HT1080 (cell line): ENCODE results near the gene PLOD3. TPM values are rescaled to one million over a fixed set of nuclear protein-coding genes. Genes with fewer than 3 reads are reported as not detected.
"Not testable (repeated sequence)": the region's sequence is repeated elsewhere in the genome, so short reads cannot be mapped to it uniquely, and the experiment has no call there.

ENCODE experiments used
- DNase-seq: peaks from one replicate; pipeline ENCODE4 v3.0.0-alpha.2; 2015; ENCODE audit warnings: low read depth
- total RNA-seq: library from RNA; depleted of rRNA; stranded (reverse); fragments of >200 nt; shearing (Covaris generic); gene quantifications from 2 replicates; pipeline ENCODE4 v1.2.3, GENCODE V29; 2014

Gene PLOD3
- total RNA-seq, 1 experiment from 2014 or later = 102 TPM

DNA sequence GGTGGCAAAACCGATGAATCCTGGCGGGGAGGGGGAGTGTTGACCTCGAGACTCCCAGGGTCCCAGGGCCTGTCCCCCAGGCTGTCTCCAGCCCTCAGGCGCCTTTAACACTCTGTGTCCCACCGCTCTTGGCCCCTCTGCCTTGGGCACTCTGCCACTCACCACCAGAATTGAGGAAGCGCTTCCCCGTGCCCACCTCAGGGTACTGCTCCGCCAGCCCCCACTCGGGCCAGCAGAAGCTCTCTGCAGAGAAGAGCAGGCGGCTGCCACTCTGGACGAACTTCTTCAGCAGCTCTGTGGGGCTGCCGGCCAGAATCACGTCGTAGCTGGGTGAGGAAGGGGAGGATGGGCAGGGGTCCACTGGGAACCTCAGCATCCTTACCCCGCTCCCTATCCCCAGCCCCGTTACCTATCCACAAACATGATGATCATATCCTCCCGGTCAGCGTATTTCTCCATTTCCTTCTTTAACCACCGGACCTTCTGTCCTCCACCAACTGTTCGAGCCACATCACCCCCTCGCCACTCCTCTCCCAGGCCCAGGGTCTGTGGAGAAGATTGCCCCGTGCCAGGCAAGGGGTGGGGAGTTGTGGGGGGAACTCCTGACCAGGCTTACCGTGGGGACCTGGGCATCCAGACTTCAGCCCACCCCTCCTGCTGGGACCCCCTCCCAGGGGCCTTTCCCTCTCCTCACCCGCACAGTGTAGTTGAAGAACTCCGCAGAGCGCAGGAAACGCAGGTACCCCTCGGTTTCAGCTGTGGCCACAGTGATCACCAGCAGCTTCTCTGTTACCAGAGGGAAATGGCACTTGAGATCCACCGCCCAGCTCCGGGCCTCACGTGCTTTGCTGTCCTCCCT is 1.2 kb downstream of the PLOD3 start:
- DNase-seq = no peak

DNA sequence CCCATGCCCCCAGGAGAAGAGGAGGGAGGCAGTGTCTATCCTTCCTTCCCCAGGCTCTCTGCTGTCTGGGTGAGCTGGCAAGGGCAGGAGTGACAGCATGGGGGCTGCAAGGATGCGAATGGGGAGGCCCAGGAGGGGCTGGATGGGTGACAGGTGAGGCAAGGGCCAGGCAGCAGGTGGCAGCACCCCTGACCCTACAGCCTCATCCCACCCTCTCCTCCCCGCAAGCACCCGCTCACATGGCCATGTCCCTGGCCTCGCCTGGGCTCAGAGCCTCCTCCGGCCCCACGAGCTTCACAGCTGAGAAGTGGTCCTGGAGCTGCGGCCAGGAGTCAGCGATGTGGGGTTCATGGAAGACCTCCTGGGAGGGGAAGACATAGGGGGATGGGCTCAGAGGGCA is 5.4 kb downstream of the PLOD3 start:
- DNase-seq = no peak

DNA sequence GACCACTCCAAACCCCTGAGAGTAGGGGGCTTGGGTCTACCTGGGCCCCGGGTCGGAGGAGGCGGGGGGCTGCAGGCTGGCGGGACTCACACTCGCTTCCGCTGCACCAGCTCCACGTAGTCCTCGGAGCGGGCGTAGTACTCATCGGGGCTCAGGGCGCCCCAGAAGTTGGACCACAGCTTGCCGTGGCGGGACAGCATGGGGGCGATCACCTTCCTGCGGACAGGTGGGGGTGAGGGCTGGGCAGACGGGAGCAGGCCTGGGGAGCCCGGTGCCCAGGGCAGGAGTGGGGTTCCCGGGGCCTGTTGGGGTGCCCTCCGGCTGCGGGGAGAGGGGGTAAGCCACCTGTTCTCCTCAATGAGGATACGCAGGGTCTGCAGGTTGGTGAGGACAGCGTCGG is 5.9 kb downstream of the PLOD3 start:
- DNase-seq = no peak

DNA sequence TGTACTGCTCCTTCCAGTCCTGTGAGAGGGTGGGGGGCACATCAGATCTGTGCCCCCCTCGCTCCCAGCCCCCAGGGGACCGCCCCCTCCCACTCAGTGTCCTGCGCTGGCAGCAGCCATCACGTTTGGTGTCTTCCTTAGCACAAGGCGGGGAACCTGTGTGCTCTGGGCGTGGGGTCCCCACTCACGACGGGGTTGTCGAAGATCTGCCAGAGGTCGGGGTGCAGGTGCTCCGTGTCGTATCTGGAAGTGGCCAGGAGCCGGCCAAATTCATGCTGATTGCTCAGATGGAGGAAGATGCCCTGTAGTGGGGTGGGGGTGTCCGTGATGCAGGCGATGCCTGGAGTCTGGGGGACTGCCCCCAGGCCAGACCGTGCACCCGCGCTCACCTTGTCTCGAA is 7.2 kb downstream of the PLOD3 start:
- DNase-seq = no peak

DNA sequence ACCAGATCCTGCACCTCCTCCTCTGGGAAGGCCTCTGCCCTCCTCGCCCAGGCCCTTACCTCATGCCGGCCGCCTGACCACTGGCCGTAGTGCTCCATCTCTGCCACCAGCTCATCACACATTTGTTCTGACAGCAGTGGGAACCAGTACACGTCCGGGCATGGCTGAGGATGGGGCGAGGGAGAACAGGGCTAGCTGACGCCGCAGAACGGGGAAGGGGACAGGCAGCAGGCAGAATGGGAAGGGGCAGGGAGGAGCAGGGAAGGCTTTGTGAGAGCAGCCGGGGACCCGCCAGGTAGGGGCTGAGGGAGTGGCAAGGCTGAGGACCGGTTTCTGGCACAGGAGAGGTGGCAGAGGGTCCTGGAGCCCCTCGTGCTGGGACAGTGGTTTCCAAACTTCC is 8.6 kb downstream of the PLOD3 start:
- no peak for DNase-seq

DNA sequence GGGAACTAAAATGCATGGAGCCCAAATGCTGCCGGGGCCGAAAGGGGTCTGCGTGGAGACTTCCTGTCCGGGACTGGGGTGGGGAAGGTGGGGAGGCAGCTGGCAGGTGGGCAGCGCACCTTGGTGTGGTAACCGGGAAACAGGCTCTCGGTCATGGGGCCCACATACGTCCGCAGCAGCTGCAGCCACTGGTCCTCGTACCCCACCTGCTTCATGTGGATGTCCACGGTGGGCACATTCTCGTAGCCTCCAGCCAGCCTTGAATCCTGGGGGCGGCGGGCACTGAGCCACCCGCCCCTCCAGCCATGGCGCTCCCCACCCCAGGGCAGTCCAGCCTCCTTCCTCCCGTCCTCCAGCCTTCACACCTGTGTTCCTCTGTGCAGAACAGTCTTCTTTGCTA is 9.9 kb downstream of the PLOD3 start:
- no peak for DNase-seq

DNA sequence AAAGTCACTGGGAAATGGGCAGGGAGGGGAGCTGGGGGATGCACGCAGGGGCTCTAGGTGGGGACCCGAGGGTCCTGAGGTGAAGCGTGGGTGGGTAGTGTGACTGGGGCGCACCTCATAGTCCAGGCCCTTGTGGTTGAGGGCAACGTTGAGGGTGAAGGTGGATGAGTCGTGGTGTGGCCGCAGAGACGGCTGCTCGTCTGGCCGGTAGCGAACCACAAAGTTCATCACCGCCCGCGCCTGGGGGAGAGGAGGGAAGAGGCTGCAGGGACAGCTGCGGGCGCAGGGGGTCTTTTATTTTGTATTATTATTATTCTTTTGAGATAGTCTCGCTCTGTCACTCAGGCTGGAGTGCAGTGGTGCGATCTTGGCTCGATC is 10.7 kb downstream of the PLOD3 start:
- no peak for DNase-seq

DNA sequence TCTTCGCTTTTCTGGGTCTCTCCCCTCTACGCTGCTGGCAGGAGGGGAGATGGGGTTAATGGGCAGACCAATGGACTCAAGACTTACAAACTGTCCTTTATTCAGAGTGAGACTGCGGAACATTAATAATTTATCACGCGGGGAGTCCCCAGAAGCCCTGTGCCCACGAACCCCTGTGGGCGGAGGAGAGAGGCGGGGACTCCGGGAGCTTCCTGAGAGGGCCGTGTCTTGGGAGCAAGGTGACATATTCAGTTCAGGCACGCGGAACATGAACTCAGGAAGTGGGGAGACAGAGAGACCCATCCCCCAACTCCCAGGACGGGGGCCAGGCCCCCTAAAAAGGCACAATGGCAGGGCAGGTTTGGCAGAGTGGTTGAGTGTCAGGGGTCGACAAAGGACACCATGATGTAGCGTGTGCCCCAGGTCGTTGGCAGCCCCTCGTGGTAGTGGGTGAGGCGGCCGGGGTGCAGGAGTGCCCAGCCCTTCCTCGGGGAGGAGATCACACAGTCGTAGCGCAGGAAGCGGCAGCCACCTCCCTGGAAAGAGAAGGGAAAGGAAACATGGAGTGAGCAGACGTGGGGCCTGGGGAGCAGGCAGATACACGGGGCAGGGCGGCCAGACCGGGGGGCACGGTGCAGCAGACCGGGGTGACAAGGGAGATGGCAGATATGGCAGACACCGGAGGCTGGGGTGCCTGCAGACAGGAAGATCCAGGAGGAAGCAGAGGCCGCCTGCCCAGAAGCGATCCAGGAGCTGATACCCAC is 11.3 kb downstream of the PLOD3 start:
- no peak for DNase-seq

DNA sequence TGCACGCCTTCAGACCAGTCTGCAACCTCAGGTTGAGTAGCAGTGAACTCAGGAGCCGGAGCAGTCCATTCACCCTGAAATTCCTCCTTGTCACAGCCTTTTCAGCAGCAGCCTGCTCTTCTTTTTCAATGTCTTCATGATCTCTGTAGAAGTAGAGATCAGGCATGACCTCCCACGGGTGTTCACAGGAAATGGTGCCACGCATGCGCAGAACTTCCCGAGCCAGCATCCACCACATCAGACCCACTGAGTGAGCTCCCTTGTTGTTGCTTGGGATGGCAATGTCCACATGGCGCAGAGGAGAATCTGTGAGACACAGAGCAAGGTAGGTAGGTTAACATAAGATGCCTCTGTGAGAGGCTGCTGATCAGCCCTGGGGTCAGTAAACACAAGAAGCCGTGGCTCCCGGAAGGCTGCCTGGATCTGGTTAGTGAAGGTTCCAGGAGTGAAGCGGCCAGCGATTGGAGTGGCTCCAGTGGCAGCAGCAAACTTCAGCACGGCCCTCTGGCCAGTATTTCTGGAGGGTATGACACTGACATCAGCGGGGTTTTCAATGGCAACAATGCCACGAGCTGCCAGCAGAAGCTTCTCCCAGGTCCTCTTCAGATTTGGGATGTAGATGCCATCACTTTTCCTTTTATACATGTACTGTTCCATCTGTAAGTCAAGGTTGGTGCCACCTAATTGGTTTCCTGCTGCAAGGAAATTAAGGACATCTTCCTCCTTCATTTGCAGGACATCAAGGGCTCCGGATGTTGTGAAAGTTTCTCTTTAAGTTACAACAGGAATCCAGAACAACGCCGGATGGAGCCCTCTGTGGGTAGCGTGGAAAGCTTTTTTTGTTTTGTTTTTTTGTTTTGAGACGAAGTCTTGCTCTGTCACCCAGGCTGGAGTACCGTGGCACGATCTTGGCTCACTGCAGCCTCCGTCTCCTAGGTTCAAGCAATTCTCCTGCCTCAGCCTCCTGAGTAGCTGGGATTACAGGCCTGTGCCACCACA is 13.3 kb downstream of the PLOD3 start:
- not testable (repeated sequence) for DNase-seq

DNA sequence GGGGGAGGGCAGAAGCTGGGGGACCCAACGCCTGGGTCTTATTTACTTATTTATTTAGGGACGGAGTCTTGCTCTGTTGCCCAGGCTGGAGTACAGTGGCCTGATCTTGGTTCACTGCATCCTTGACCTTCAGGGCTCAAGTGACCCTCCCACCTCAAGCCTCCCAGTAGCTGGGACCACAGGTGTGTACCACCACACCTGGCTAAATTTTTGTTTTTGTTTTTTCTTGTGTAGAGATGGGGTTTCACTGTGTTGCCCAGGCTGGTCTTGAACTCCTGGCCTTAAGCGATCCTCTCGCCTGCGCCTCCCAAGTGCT is 14.8 kb downstream of the PLOD3 start:
- no peak for DNase-seq

DNA sequence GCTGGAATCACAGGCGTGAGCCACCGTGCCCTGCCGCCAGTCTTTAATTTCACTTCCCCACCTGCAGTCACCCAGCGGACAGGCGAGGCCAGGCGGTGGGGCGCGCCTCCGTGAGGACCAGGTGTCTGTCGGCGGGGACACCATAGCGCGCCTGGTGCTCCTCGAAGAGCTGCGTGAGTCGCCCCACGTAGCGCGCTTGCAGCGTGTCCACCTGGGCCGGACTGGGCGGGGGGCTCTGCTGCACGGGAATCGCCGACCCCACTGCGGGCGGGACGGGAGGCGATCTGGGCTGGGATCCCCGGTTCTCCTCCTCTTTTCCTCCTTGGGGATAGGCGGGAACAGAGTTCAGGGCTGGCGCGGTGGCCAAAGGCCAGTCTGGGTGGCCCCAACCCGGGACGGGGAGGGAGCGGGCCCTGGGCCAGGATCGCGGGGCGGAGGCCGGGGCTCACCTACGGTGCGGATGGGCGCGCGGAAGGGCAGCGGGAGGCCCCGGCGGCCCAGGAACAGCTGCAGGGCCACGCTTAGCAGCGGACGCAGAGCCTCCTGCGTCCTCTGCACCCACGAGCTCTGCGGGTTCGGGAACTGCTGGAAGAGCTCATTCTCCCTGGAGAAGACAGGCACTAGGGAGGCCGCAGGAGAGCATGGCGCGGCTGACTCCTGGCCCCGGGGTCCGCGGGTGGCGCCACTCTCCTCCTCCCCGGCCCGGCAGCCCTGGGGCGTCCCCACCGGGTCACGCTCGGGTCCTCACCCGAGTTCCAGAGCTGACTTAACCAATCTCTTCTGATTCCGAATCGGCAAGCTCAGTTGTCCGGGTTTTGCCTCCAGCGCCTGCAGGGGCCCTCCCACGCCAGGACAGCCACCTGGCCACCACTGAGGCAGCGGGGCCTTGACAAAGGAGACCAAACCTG is 15.4 kb downstream of the PLOD3 start:
- no peak for DNase-seq

DNA sequence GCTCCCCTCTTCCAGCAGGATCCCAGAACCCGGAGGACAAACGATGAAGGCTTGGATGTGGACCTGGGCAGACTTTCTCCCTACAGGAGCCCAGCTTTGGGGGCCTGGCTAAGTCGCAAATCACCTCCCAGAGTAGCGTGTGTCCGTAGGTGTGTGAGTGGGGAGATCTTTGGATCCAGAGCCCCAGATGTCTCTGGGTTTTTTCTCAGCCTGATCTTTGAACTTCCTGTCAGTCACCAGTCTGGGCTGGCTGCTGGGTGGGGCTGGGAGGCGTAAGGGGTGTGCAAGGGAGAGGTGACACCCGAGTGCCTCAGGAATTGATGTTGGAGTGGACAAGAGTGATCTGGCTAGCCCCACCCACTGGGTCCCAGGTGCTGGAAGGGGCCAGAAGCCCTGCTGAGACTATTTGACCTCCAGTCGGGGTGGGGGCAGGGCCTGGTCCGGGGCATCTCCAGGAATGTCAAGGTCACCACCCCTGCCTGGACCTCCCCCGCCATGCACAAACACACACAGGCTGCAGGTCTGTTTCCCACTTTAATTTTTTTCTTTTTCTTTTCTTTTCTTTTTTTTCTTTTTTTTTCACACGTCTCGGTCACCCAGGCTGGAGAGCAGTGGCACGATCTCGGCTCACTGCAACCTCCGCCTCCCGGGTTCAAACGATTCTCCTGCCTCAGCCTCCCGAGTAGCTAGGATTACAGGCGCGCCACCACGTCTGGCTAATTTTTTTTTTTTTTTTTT is 16.4 kb downstream of the PLOD3 start, which contains the start of gene MOGAT3:
Gene MOGAT3, minus strand, starts transcription at position 175 of the 738 bp plus-strand sequence. CDS start 182 bp downstream, outside the sequence.
- DNase-seq = no peak

DNA sequence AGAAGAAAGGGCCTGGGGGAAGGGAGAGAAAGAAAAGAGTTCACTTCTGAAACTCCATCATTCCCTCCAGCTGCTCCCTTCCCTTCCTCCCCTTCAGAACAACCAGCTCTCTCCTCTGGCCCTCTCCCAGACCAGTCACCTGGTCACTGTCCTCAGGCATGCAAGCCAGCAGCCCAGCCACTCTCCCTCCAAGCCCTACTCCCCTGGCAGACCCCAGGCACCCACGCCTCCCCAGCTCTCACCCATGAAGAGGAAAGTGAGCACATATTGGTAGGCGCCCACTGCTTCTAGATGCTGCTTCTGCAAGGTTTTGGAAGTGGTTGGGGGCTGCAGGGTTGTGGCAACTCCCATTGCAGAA is 16.9 kb downstream of the PLOD3 start:
- DNase-seq = no peak

DNA sequence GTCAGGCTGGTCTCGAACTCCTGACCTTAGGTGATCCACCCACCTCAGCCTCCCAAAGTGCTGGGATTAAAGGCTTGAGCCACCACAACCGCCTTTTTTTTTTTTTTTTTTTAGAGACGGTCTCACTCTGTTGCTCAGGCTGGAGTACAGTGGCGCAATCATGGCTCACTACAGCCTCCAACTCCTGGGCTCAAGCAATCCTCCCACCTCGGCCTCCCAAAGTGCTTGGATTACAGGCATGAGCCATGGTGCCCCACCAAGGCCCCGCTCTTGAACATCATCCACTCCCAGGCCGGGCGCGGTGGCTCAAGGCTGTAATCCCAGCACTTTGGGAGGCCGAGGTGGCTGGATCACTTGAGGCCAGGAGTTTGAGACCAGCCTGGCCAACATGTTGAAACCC is 17.9 kb downstream of the PLOD3 start:
- not testable (repeated sequence) for DNase-seq

DNA sequence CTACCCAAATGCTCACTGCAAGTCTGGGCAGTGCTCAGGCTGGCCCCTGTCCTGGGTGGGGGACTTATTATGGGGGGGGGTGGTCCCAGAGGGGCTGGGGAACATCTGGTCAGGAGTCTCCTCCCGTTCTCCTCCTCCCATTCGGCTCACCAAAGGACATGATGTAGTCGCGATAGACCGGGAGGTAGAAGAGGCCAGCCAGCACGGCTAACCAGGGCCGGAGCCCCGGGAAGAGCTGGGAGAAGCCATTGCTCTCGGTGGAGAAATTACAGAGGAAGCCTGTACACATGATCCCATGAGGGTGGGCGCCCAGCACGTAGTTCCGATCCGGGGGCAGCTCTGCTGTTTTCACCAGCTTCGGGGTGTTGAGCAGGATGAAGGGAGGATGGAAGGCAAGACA is 18.9 kb downstream of the PLOD3 start:
- DNase-seq = no peak

DNA sequence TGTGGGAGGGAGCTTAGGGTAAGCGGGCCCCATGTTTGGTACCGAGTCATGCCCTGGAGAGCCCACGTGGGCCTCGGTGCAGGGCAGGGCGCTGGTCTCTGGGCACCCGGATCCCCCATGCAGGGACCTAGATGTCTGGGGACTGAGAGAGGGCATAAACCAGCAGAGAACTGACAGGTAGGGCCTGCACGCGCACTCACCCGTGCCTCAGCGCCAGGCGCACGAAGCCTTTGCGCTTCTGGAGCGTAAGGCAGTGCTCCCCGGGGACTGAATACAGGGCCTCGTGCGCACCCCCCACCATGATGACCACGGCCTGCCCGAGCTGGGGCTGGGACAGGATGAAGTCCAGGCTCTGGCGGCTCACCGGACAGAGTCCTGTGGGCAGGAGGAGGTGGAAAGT is 19.4 kb downstream of the PLOD3 start:
- no peak for DNase-seq

DNA sequence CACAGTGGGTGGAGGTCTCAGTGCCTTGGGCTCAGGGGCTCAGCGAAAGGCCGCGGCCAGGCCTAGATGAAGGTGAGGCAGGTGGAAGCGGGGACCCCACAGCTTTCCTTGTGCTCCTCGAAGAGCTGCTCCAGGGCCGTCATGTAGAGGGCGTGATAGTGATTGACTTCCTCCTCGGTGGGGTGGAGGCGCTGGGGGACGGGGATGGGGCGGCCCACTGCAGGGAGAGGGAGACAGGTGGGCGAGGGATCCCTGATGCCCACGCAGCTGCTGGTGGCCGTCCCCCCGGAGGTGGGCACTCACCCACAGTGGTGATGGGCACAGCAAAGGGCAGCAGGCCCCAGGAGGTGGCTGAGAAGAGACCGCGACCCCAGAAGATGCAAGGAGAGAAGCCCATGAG is 21.5 kb downstream of the PLOD3 start:
- DNase-seq = no peak

DNA sequence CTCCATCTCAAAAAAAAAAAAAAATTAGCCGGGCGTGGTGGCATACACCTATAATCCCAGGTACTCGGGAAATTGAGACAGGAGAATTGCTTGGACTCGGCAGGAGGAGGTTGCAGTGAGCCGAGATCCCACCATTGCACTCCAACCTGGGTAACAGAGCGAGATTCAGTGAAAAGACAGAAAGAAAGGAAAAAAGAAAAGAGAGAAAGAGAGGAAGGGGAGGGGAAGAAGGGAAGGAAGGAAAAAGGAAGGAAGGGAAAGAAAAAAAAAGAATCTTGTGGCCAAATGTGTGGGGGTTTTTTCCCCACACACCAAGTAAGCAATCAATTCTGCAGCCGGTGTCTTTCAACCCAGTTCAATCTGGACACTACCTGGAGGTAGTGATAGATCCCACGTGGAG is 28.3 kb downstream of the PLOD3 start:
- DNase-seq = no peak

DNA sequence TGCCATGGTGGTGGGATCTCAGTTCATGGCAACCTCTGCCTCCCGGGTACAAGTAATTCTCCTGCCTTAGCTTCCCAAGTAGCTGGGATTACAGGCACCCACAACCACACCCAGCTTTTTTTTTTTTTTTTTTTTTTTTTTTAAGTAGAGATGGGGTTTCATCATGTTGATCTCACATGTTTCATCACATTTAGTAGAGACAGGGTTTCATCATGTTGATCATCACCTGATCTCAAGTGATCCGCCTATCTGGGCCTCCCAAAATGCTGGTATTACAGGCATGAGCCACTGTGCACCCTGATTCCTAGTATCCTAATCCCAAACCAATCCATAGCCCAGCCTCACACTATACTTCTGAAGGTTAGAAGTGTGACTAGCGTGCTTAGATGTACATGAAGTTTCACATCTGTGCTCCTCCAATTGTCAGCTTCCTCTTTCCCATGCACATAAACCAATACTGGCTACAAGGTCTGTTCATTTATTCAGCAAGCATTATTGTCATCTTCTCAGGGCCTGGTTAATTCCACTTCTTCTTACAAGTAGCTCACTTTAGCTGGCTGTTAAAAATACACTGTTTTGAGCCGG is 30.4 kb downstream of the PLOD3 start:
- DNase-seq = no peak

DNA sequence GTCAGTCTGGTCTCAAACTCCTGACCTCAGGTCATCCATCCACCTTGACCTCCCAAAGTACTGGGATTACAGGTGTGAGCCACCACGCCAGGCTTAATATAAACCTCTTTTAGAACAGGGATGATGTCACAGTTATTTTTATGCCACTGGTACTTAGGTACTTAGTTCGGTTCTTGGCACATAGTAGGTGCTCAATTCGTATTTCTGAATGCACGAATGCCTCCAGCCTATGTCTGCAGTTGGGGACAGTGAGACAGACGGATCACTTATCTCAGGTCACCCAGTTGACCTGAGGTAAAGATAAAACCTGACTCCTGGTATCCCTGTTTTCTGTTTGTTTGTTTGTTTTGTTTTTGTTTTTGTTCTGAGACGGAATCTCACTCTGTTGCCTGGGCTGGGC is 31.2 kb downstream of the PLOD3 start:
- no peak for DNase-seq
